ENCODE data around the gene ARHGDIB. TPM values are rescaled to one million over a fixed set of nuclear protein-coding genes. Genes with fewer than 3 reads are reported as not detected.

Gene ARHGDIB
- total RNA-seq (151 TPM), polyA plus RNA-seq (ENCODE audit: insufficient read depth, low read depth, low replicate concordance) (127 TPM)
- long read RNA-seq, donor 1, transcript ARHGDIB-201 (6 exons, 1,256 nt) = major isoform, 12 of 17 reads
- long read RNA-seq, donor 1, transcript ARHGDIB-204 (4 exons, 590 nt) = minor isoform, 5 of 17 reads
- long read RNA-seq, donor 1, partial matches to known transcripts = 0 of 17 reads
- long read RNA-seq, donor 1, other reads (novel, unspliced or antisense) = 0 of 17 reads
- long read RNA-seq, donor 2, transcript ARHGDIB-201 (6 exons, 1,256 nt) = major isoform, 17 of 29 reads
- long read RNA-seq, donor 2, partial matches to known transcripts = 9 of 29 reads
- long read RNA-seq, donor 2, other reads (novel, unspliced or antisense) = 0 of 29 reads
- long read RNA-seq, donor 3, transcript ARHGDIB-201 (6 exons, 1,256 nt) = major isoform, 24 of 40 reads
- long read RNA-seq, donor 3, partial matches to known transcripts = 9 of 40 reads
- long read RNA-seq, donor 3, other reads (novel, unspliced or antisense) = 0 of 40 reads
- long read RNA-seq, donor 4, transcript ARHGDIB-201 (6 exons, 1,256 nt) = major isoform, 10 of 21 reads
- long read RNA-seq, donor 4, partial matches to known transcripts = 10 of 21 reads
- long read RNA-seq, donor 4, other reads (novel, unspliced or antisense) = 0 of 21 reads
- long read RNA-seq, donor 5, partial matches to known transcripts = 0 of 3 reads
- long read RNA-seq, donor 5, other reads (novel, unspliced or antisense) = 0 of 3 reads
- long read RNA-seq, donor 6, transcript ARHGDIB-201 (6 exons, 1,256 nt) = major isoform, 27 of 42 reads
- long read RNA-seq, donor 6, partial matches to known transcripts = 13 of 42 reads
- long read RNA-seq, donor 6, other reads (novel, unspliced or antisense) = 0 of 42 reads
- long read RNA-seq, donor 7, transcript ARHGDIB-201 (6 exons, 1,256 nt) = major isoform, 26 of 30 reads
- long read RNA-seq, donor 7, partial matches to known transcripts = 1 of 30 reads
- long read RNA-seq, donor 7, other reads (novel, unspliced or antisense) = 2 of 30 reads
- long read RNA-seq, donor 8, transcript ARHGDIB-201 (6 exons, 1,256 nt) = major isoform, 15 of 17 reads
- long read RNA-seq, donor 8, partial matches to known transcripts = 0 of 17 reads
- long read RNA-seq, donor 8, other reads (novel, unspliced or antisense) = 0 of 17 reads
- long read RNA-seq, donor 9, partial matches to known transcripts = 0 of 4 reads
- long read RNA-seq, donor 9, other reads (novel, unspliced or antisense) = 0 of 4 reads
- long read RNA-seq, donor 10, transcript ARHGDIB-201 (6 exons, 1,256 nt) = major isoform, 14 of 16 reads
- long read RNA-seq, donor 10, partial matches to known transcripts = 0 of 16 reads
- long read RNA-seq, donor 10, other reads (novel, unspliced or antisense) = 0 of 16 reads

DNA sequence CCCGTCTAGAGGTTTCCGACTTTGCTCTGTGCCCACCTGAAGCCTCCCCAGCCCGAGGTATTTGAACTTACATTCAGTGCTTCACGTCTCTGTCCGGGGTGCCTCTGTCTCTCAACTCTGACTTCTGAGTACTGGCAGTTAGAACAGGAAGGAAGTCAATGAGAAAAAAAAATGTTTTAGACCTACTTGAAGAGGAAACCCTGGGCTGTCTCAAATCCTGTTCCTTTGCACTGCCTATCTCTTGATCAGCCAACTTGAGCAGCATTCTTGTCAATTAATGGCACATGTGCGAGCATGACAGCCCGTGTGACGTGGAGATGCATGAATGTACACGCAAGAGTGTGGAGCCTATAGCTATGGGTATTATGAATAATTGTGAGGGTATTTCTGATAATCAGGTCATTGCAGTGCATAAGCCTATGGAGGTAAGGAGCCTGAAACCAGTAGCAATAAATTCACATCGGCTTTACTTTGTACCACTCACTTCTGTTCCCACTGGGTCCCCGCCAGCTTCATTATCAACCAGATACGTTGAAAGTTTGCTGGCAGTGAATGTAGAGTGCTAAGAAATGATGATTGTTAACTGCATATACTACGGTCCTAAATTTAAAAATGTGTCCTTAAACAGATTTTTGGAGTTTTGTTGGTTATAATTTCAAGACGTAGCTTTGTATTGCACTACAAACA lies at the start of gene ARHGDIB:
TSS of gene ARHGDIB (minus strand) at position 136 of the 687 bp plus-strand sequence. CDS start 10,889 bp downstream, outside the sequence.
- H3K9ac ChIP-seq (ENCODE audit: low read length in 3 of 3) = peak within 1 kb of the TSS in 2 of 3 donors; percentile 22 to 47
- no peaks in the 10 kb centered on the region for H3K9me3 ChIP-seq (ENCODE audit: control insufficient read depth in 2 of 3, insufficient read depth in 1 of 3, low read length in 3 of 3)
- DNase-seq = peak in 2 of 5 donors; percentile 14 to 28
- peaks cover 0 to 3% (median 0%) of the 10 kb centered on the region in 3 donors for H3K4me1 ChIP-seq (ENCODE audit: control insufficient read depth in 2 of 3, insufficient read depth in 2 of 3, low read depth in 1 of 3, low read length in 3 of 3)
- no peaks in the 10 kb centered on the region for H3K27me3 ChIP-seq (ENCODE audit: control insufficient read depth, insufficient read depth, low read length)
- no peaks in the 10 kb centered on the region for H3K36me3 ChIP-seq (ENCODE audit: control insufficient read depth in 2 of 3, insufficient read depth in 3 of 3, low read length in 3 of 3)
- no peak for FAIRE-seq
- intact Hi-C loops (cut with DNase I) = no loop called here
- peak within 1 kb of the TSS; percentile 48 to 91 for H3K27ac ChIP-seq (ENCODE audit: low read depth in 2 of 2, low read length in 2 of 2)
- H3K4me3 ChIP-seq (ENCODE audit: low read length in 3 of 3) = peak within 1 kb of the TSS in 2 of 3 donors; percentile 43 to 72
- TF ChIP-seq, protein P1, sequence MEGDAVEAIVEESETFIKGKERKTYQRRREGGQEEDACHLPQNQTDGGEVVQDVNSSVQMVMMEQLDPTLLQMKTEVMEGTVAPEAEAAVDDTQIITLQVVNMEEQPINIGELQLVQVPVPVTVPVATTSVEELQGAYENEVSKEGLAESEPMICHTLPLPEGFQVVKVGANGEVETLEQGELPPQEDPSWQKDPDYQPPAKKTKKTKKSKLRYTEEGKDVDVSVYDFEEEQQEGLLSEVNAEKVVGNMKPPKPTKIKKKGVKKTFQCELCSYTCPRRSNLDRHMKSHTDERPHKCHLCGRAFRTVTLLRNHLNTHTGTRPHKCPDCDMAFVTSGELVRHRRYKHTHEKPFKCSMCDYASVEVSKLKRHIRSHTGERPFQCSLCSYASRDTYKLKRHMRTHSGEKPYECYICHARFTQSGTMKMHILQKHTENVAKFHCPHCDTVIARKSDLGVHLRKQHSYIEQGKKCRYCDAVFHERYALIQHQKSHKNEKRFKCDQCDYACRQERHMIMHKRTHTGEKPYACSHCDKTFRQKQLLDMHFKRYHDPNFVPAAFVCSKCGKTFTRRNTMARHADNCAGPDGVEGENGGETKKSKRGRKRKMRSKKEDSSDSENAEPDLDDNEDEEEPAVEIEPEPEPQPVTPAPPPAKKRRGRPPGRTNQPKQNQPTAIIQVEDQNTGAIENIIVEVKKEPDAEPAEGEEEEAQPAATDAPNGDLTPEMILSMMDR (IDR thresholded peaks at IDR 0.05; ENCODE audit: borderline replicate concordance, extremely low read depth, insufficient read depth) = no peak

DNA sequence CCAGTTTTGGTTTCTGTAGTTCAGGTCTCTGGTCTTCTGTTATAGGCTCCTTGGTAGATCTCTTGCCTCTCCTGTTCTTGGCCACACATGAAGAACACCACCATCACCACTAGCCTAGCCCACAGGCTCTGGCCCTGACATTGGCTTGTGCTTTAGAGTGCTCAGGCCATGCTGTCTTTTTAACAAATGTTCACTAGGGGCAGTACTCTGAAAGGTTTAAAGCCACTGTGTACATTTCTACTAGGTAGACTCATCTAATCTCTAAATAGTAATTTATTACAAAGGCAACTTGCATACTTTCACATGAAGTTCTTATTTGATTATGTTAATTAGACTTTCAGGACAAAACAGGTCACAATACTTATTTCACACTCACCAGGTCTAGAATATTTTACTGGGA lies 49.8 kb upstream of the ARHGDIB start:
- Histone ChIP-seq H3K9ac (ENCODE audit: low read length in 3 of 3) (no peak overlapping the region), H3K9me3 (ENCODE audit: control insufficient read depth in 2 of 3, insufficient read depth in 1 of 3, low read length in 3 of 3) (no peaks in the 10 kb centered on the region), H3K27me3 (ENCODE audit: control insufficient read depth, insufficient read depth, low read length) (no peaks in the 10 kb centered on the region), H3K27ac (ENCODE audit: low read depth in 2 of 2, low read length in 2 of 2) (no peak overlapping the region), H3K36me3 (ENCODE audit: control insufficient read depth in 2 of 3, insufficient read depth in 3 of 3, low read length in 3 of 3) (no peaks in the 10 kb centered on the region), H3K4me1 (ENCODE audit: control insufficient read depth in 2 of 3, insufficient read depth in 2 of 3, low read depth in 1 of 3, low read length in 3 of 3) (peaks cover 3 to 14% (median 5%) of the 10 kb centered on the region in 3 donors), H3K4me3 (ENCODE audit: low read length in 3 of 3) (no peak overlapping the region)
- FAIRE-seq (no peak), DNase-seq (no peak)
- intact Hi-C loops (cut with DNase I) = no loop called here
- TF ChIP-seq, protein P1 (IDR thresholded peaks at IDR 0.05; ENCODE audit: borderline replicate concordance, extremely low read depth, insufficient read depth) = no peak

DNA sequence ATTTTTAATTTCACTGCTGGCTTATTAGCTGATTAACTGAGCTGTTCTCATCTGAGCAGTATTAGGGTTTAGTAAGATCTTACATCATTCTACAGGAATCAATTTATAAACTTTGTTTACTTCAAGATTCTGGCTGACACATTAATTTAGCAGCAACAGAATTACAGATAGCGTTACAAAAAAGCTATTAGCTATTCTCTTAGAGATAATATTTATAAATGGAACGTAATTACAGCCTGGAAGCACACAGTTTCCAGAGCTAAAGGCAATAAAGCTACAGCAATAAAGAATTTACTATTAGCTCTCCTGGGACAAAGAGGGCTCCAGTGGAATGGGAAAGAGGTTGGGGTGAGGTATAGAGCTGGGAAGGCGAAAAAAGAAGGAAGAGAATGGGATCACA lies 46.1 kb upstream of the ARHGDIB start:
- no peak overlapping the region for H3K4me3 ChIP-seq (ENCODE audit: low read length in 3 of 3)
- TF ChIP-seq, protein P1 (IDR thresholded peaks at IDR 0.05; ENCODE audit: borderline replicate concordance, extremely low read depth, insufficient read depth) = no peak
- no peaks in the 10 kb centered on the region for H3K36me3 ChIP-seq (ENCODE audit: control insufficient read depth in 2 of 3, insufficient read depth in 3 of 3, low read length in 3 of 3)
- H3K27ac ChIP-seq (ENCODE audit: low read depth in 2 of 2, low read length in 2 of 2) = no peak overlapping the region
- no peaks in the 10 kb centered on the region for H3K9me3 ChIP-seq (ENCODE audit: control insufficient read depth in 2 of 3, insufficient read depth in 1 of 3, low read length in 3 of 3)
- FAIRE-seq (no peak), DNase-seq (peak in 1 of 5 donors; percentile 37)
- no peaks in the 10 kb centered on the region for H3K4me1 ChIP-seq (ENCODE audit: control insufficient read depth in 2 of 3, insufficient read depth in 2 of 3, low read depth in 1 of 3, low read length in 3 of 3)
- no peak overlapping the region for H3K9ac ChIP-seq (ENCODE audit: low read length in 3 of 3)
- no peaks in the 10 kb centered on the region for H3K27me3 ChIP-seq (ENCODE audit: control insufficient read depth, insufficient read depth, low read length)
- intact Hi-C loops (cut with DNase I) = no loop called here

Data from kidney (tissue), 22 donors.